ENCODE measurements around the gene ARL14. TPM values are rescaled to one million over a fixed set of nuclear protein-coding genes. Genes with fewer than 3 reads are reported as not detected.

ARL14 gene
- total RNA-seq, 4 donors from 2014 or later, result not detected

DNA sequence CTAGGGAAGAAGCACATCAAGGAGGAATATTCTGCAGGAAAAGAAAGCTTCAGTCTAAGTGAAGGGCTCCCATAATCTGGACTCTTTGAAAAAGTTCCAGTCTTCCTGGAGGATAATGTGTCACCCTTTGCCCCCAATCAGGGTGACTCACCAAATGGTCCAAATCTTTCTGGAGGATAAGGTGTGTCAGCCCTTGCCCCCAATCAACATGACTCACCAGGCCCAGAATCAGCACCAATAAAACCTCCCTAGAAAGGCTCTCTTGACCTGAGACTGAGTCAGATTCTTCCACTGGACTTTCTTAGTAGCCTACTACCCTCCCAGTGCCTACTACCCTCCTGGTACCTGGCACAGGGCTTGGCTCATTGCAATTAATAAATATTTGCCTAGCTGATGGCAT lies 9.5 kb upstream of the ARL14 start:
- Histone ChIP-seq H3K4me1 (no peaks in the 10 kb centered on the region), H3K27me3 (no peaks in the 10 kb centered on the region), H3K36me3 (no peaks in the 10 kb centered on the region), H3K9me3 (no peaks in the 10 kb centered on the region), H3K27ac (no peak overlapping the region), H3K4me3 (no peak overlapping the region)
- TF ChIP-seq, protein P1, sequence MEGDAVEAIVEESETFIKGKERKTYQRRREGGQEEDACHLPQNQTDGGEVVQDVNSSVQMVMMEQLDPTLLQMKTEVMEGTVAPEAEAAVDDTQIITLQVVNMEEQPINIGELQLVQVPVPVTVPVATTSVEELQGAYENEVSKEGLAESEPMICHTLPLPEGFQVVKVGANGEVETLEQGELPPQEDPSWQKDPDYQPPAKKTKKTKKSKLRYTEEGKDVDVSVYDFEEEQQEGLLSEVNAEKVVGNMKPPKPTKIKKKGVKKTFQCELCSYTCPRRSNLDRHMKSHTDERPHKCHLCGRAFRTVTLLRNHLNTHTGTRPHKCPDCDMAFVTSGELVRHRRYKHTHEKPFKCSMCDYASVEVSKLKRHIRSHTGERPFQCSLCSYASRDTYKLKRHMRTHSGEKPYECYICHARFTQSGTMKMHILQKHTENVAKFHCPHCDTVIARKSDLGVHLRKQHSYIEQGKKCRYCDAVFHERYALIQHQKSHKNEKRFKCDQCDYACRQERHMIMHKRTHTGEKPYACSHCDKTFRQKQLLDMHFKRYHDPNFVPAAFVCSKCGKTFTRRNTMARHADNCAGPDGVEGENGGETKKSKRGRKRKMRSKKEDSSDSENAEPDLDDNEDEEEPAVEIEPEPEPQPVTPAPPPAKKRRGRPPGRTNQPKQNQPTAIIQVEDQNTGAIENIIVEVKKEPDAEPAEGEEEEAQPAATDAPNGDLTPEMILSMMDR (IDR thresholded peaks at IDR 0.05), result no peak
- no peak for TF ChIP-seq EP300 (IDR thresholded peaks at IDR 0.05)
- TF ChIP-seq POLR2A (IDR thresholded peaks at IDR 0.05), result no peak
- TF ChIP-seq POLR2AphosphoS5 (IDR thresholded peaks at IDR 0.05), result no peak
- ATAC-seq, result no peak

DNA sequence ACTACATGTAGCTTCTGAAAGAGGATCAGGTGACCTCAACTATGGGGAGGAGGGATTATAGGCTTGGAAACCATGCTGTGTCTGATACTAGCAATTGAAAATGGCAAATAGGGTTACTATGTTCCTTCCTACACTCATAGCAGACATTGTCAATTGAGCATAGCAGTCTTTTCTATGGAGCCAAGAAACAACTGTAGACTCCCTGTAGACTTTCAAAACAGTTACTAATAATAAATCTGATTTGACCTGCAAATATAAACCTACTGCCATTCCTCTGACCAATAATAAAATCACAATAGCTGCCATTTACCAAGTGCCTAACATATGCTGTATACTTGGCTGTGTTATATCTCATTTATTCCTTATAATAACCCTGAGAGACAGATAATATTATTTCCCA lies 8.5 kb upstream of the ARL14 start:
- Histone ChIP-seq H3K9me3 (no peaks in the 10 kb centered on the region), H3K4me3 (no peak overlapping the region), H3K4me1 (no peaks in the 10 kb centered on the region), H3K27me3 (no peaks in the 10 kb centered on the region), H3K36me3 (no peaks in the 10 kb centered on the region), H3K27ac (no peak overlapping the region)
- no peak for ATAC-seq
- no peak for TF ChIP-seq POLR2A (IDR thresholded peaks at IDR 0.05)
- no peak for TF ChIP-seq POLR2AphosphoS5 (IDR thresholded peaks at IDR 0.05)
- no peak for TF ChIP-seq EP300 (IDR thresholded peaks at IDR 0.05)
- TF ChIP-seq, protein P1 (IDR thresholded peaks at IDR 0.05), result no peak

DNA sequence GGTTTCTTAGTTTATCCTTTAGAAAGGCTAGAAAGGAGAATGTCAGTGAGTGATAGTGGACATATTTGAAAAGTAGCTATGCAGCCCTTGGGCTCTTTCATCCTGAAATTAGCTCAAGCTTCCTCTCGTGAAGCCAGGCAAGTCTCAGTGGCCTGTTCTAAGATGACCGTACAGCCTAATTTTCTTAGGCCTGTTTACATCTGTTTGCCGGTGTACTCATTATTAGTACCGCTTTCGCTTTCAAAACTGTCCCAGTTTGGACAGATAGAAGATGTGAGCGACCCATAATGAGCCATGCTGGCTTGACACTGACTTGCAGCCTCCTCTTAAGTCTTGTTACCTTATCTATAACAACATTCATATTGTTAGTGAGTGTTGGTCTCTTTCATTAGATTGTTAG lies 5.7 kb upstream of the ARL14 start:
- H3K4me1 ChIP-seq, result no peaks in the 10 kb centered on the region
- no peaks in the 10 kb centered on the region for H3K27me3 ChIP-seq
- no peak overlapping the region for H3K27ac ChIP-seq
- 63 to 82% methylated on average over 6 of the region's 6 CpGs for WGBS, 2 donors (ENCODE audit: low coverage in 1 of 2)
- TF ChIP-seq EP300 (IDR thresholded peaks at IDR 0.05), result no peak
- no peak for TF ChIP-seq POLR2AphosphoS5 (IDR thresholded peaks at IDR 0.05)
- TF ChIP-seq, protein P1 (IDR thresholded peaks at IDR 0.05), result no peak
- TF ChIP-seq POLR2A (IDR thresholded peaks at IDR 0.05), result no peak
- ATAC-seq, result no peak
- H3K4me3 ChIP-seq, result no peak overlapping the region
- no peaks in the 10 kb centered on the region for H3K9me3 ChIP-seq
- H3K36me3 ChIP-seq, result no peaks in the 10 kb centered on the region

DNA sequence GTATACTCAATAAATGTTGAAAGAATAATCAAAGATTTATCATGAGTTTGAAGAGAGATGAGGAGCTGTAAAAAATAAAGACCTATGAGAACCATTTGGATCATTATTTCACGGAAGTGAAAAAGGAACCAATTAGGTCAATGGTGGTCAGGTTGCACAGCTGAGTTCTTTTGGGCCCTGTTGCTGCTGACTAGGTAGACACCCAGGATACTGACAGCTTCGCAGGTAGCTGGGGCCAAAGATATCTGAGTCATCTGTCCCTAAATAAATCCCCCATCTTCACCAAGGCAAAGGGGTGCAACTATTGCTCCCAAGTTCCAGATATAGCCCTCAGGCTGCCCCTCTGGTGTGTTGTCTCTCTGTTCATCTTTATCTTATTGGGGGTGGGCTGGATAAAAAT lies 5.0 kb upstream of the ARL14 start:
- no peak overlapping the region for H3K27ac ChIP-seq
- WGBS, 2 donors (ENCODE audit: low coverage in 1 of 2), result 90 to 94% methylated on average over 2 of the region's 2 CpGs

GRCh38 chr3:160673188-160673587 lies 3.8 kb upstream of the ARL14 start:
- Histone ChIP-seq H3K4me3 (no peak overlapping the region), H3K27ac (no peak overlapping the region), H3K27me3 (no peaks in the 10 kb centered on the region), H3K9me3 (no peaks in the 10 kb centered on the region), H3K4me1 (no peaks in the 10 kb centered on the region), H3K36me3 (no peaks in the 10 kb centered on the region)
- no peak for ATAC-seq
- 81 to 100% methylated on average over 1 of the region's 1 CpG for WGBS, 2 donors (ENCODE audit: low coverage in 1 of 2)
- TF ChIP-seq POLR2AphosphoS5 (IDR thresholded peaks at IDR 0.05) (no peak), POLR2A (IDR thresholded peaks at IDR 0.05) (no peak), EP300 (IDR thresholded peaks at IDR 0.05) (no peak)
- TF ChIP-seq, protein P1 (IDR thresholded peaks at IDR 0.05), result no peak

More for the DNA sequence above, 5.0 kb upstream of the ARL14 start:
- Histone ChIP-seq H3K4me3 (no peak overlapping the region), H3K9me3 (no peaks in the 10 kb centered on the region), H3K27me3 (no peaks in the 10 kb centered on the region), H3K36me3 (no peaks in the 10 kb centered on the region), H3K4me1 (no peaks in the 10 kb centered on the region)
- TF ChIP-seq POLR2A (IDR thresholded peaks at IDR 0.05) (no peak), EP300 (IDR thresholded peaks at IDR 0.05) (no peak), POLR2AphosphoS5 (IDR thresholded peaks at IDR 0.05) (no peak)
- TF ChIP-seq, protein P1 (IDR thresholded peaks at IDR 0.05), result no peak
- ATAC-seq, result no peak
